ENCODE measurements around the gene ACTL7B. TPM values are rescaled to one million over a fixed set of nuclear protein-coding genes. Genes with fewer than 3 reads are reported as not detected.

Gene ACTL7B
- polyA plus RNA-seq, 3 donors, result 0.05 TPM; not detected in 2

DNA sequence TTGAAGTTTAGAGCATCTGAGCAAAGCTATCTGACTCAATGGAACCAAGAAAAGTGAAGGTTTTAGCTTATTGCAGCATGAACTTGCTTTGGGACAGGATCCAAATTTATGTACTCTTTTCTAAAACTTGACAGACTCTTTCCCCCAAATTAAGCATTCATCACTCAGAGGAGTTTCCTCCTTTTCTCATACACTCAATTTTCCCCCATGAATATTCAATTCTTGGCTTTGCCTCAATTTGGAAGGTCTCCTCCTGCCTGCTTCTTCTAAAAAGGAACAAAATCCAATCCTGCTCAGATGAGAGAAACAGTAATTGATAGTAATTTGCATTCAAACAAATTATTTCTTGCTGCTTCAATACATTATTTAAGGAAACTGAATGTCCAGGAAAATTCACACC lies 11.3 kb upstream of the ACTL7B start:
- Mint-ChIP-seq H3K9me3 (peaks cover 0 to 10% (median 5%) of the 10 kb centered on the region in 7 donors), H3K4me3 (no peak overlapping the region), H3K4me1 (no peaks in the 10 kb centered on the region), H3K27me3 (ENCODE audit: low read depth in 3 of 3) (peaks cover 0 to 3% (median 0%) of the 10 kb centered on the region in 3 donors), H3K36me3 (peaks cover 39 to 48% of the 10 kb centered on the region in 2 donors), H3K27ac (no peak overlapping the region)
- H3K9me3 ChIP-seq (replicated peaks in 1 of 2; ENCODE audit: control insufficient read depth in 1 of 2, insufficient read depth in 1 of 2, low read length in 2 of 2), result peaks cover 4 to 8% of the 10 kb centered on the region in 2 donors
- no peak overlapping the region for H3K4me2 ChIP-seq (replicated peaks; ENCODE audit: extremely low read depth, low read length, poor library complexity, severe bottlenecking)
- H3K4me1 ChIP-seq (ENCODE audit: control insufficient read depth in 1 of 2, insufficient read depth in 2 of 2, low read length in 2 of 2), result no peaks in the 10 kb centered on the region
- peaks cover 20 to 33% of the 10 kb centered on the region in 2 donors for H3K36me3 ChIP-seq (replicated peaks in 1 of 2; ENCODE audit: control insufficient read depth in 1 of 2, insufficient read depth in 2 of 2, low read length in 2 of 2)
- H3K9ac ChIP-seq (ENCODE audit: insufficient read depth, low read length, poor library complexity, severe bottlenecking), result no peak overlapping the region
- no peak for DNase-seq
- H3K79me2 ChIP-seq (ENCODE audit: insufficient read depth, low read length), result no peaks in the 10 kb centered on the region
- intact Hi-C loops (cut with micrococcal nuclease), result no loop called here
- H2AFZ ChIP-seq (ENCODE audit: insufficient read depth, low read depth, low read length, poor library complexity, severe bottlenecking), result no peak overlapping the region
- no peaks in the 10 kb centered on the region for H4K20me1 ChIP-seq (ENCODE audit: insufficient read depth, low read length)
- H3K27ac ChIP-seq (ENCODE audit: low read depth in 1 of 2, low read length in 2 of 2), result no peak overlapping the region
- no peaks in the 10 kb centered on the region for H3K27me3 ChIP-seq (ENCODE audit: control insufficient read depth in 2 of 2, insufficient read depth in 2 of 2, low read length in 2 of 2)
- no peak overlapping the region for H3K4me3 ChIP-seq (replicated peaks in 1 of 3; ENCODE audit: low read depth in 2 of 3, low read length in 3 of 3)
- TF ChIP-seq, protein P1, sequence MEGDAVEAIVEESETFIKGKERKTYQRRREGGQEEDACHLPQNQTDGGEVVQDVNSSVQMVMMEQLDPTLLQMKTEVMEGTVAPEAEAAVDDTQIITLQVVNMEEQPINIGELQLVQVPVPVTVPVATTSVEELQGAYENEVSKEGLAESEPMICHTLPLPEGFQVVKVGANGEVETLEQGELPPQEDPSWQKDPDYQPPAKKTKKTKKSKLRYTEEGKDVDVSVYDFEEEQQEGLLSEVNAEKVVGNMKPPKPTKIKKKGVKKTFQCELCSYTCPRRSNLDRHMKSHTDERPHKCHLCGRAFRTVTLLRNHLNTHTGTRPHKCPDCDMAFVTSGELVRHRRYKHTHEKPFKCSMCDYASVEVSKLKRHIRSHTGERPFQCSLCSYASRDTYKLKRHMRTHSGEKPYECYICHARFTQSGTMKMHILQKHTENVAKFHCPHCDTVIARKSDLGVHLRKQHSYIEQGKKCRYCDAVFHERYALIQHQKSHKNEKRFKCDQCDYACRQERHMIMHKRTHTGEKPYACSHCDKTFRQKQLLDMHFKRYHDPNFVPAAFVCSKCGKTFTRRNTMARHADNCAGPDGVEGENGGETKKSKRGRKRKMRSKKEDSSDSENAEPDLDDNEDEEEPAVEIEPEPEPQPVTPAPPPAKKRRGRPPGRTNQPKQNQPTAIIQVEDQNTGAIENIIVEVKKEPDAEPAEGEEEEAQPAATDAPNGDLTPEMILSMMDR (IDR thresholded peaks at IDR 0.05), result no peak

DNA sequence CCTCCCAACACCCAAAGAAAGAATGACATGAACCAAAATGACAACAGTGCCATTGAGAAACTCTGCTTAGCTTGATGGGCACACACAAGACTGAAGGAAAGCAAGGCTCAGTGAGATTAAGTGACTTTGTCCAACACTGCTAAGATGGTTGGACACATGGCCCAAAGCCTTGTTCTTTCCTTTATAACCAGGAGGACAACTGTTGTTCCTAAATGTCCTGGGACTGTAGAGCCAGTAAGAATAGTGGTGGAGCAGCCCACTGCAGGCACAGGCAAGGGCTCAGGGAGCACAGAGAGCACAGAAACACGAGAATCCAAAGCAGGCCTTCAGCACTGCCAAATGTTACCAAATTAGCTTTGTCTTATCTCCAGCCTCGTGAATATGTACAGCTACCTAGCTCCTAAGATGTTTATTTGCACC lies 10.2 kb upstream of the ACTL7B start:
- intact Hi-C loops (cut with micrococcal nuclease), result no loop called here
- DNase-seq, result no peak
- H3K27me3 ChIP-seq (ENCODE audit: control insufficient read depth in 2 of 2, insufficient read depth in 2 of 2, low read length in 2 of 2), result no peaks in the 10 kb centered on the region
- Mint-ChIP-seq H3K4me1 (no peaks in the 10 kb centered on the region), H3K27ac (no peak overlapping the region), H3K9me3 (peaks cover 0 to 2% (median 0%) of the 10 kb centered on the region in 7 donors), H3K36me3 (peaks cover 30 to 37% of the 10 kb centered on the region in 2 donors), H3K4me3 (no peak overlapping the region), H3K27me3 (ENCODE audit: low read depth in 3 of 3) (peaks cover 0 to 3% (median 0%) of the 10 kb centered on the region in 3 donors)
- no peaks in the 10 kb centered on the region for H3K9me3 ChIP-seq (replicated peaks in 1 of 2; ENCODE audit: control insufficient read depth in 1 of 2, insufficient read depth in 1 of 2, low read length in 2 of 2)
- H3K79me2 ChIP-seq (ENCODE audit: insufficient read depth, low read length), result no peaks in the 10 kb centered on the region
- no peak overlapping the region for H3K9ac ChIP-seq (ENCODE audit: insufficient read depth, low read length, poor library complexity, severe bottlenecking)
- no peaks in the 10 kb centered on the region for H4K20me1 ChIP-seq (ENCODE audit: insufficient read depth, low read length)
- H3K4me3 ChIP-seq (replicated peaks in 1 of 3; ENCODE audit: low read depth in 2 of 3, low read length in 3 of 3), result no peak overlapping the region
- no peaks in the 10 kb centered on the region for H3K4me1 ChIP-seq (ENCODE audit: control insufficient read depth in 1 of 2, insufficient read depth in 2 of 2, low read length in 2 of 2)
- H3K36me3 ChIP-seq (replicated peaks in 1 of 2; ENCODE audit: control insufficient read depth in 1 of 2, insufficient read depth in 2 of 2, low read length in 2 of 2), result peaks cover 11 to 22% of the 10 kb centered on the region in 2 donors
- H3K4me2 ChIP-seq (replicated peaks; ENCODE audit: extremely low read depth, low read length, poor library complexity, severe bottlenecking), result no peak overlapping the region
- TF ChIP-seq, protein P1 (IDR thresholded peaks at IDR 0.05), result no peak
- H3K27ac ChIP-seq (ENCODE audit: low read depth in 1 of 2, low read length in 2 of 2), result no peak overlapping the region
- no peak overlapping the region for H2AFZ ChIP-seq (ENCODE audit: insufficient read depth, low read depth, low read length, poor library complexity, severe bottlenecking)
- WGBS (ENCODE audit: insufficient coverage), result no CpG with 5 or more reads among the region's 2 CpGs

All from CD14-positive monocyte (primary cell).